Gastrocnemius medialis (tissue), 4 donors: ENCODE results near the gene CAMTA1.

Experiments
- POLR2A ChIP-seq, 2 donors: fragments of 450-650 bp; IDR thresholded peaks; one replicate each; pipeline ENCODE4 v1.6.1; 2017; ENCODE audit warnings: antibody characterized with exemption in 2 of 2, mild to moderate bottlenecking in 2 of 2, moderate library complexity in 2 of 2
- TF ChIP-seq, protein P1 (sequence below), 5 experiments: fragments of 450-650 bp in 3 of 5; fragments of 200-600 bp in 2 of 5; sonication (generic) in 2 of 5; IDR thresholded peaks in 4 of 5; conservative IDR thresholded peaks in 1 of 5; 1 replicate in 4 of 5; 2 replicates in 1 of 5; pipeline ENCODE4 v1.5.1; 2016 to 2019; ENCODE audit warnings: antibody characterized with exemption in 5 of 5, mild to moderate bottlenecking in 3 of 5, moderate library complexity in 3 of 5

GRCh38 chr1:7171168-7171567, 385.9 kb downstream of the CAMTA1 start:
- TF ChIP-seq, protein P1, sequence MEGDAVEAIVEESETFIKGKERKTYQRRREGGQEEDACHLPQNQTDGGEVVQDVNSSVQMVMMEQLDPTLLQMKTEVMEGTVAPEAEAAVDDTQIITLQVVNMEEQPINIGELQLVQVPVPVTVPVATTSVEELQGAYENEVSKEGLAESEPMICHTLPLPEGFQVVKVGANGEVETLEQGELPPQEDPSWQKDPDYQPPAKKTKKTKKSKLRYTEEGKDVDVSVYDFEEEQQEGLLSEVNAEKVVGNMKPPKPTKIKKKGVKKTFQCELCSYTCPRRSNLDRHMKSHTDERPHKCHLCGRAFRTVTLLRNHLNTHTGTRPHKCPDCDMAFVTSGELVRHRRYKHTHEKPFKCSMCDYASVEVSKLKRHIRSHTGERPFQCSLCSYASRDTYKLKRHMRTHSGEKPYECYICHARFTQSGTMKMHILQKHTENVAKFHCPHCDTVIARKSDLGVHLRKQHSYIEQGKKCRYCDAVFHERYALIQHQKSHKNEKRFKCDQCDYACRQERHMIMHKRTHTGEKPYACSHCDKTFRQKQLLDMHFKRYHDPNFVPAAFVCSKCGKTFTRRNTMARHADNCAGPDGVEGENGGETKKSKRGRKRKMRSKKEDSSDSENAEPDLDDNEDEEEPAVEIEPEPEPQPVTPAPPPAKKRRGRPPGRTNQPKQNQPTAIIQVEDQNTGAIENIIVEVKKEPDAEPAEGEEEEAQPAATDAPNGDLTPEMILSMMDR (IDR thresholded peaks at IDR 0.05 in 4 of 5, conservative IDR thresholded peaks at IDR 0.05 in 1 of 5) = no peak
- no peak for TF ChIP-seq POLR2A (IDR thresholded peaks at IDR 0.05)
